Sigmoid colon (tissue), 7 donors: Measurements from ENCODE around the gene ALG9. TPM values are rescaled to one million over a fixed set of nuclear protein-coding genes. Genes with fewer than 3 reads are reported as not detected.

Experiments
- DNase-seq: peaks from one replicate; pipeline ENCODE4 v3.0.0-alpha.2; 2019
- H3K27ac ChIP-seq, 4 donors: fragments of 200-600 bp; sonication (generic); one replicate each; pipeline ENCODE4 v1.5.1; 2016 to 2019; ENCODE audit warnings: mild to moderate bottlenecking in 1 of 4
- H3K27me3 ChIP-seq, 3 donors: fragments of 200-600 bp; sonication (generic); one replicate each; pipeline ENCODE4 v1.5.1; 2019; ENCODE audit warnings: mild to moderate bottlenecking in 1 of 3
- H3K36me3 ChIP-seq, 4 donors: fragments of 200-600 bp; sonication (generic); one replicate each; pipeline ENCODE4 v1.5.1; 2016 to 2019
- H3K4me1 ChIP-seq, 4 donors: fragments of 200-600 bp; sonication (generic); one replicate each; pipeline ENCODE4 v1.5.1; 2017 to 2019
- H3K4me3 ChIP-seq, 4 donors: fragments of 200-600 bp; sonication (generic); one replicate each; pipeline ENCODE4 v1.5.1; 2017 to 2019; ENCODE audit warnings: mild to moderate bottlenecking in 2 of 4, moderate library complexity in 1 of 4
- H3K9me3 ChIP-seq, 4 donors: fragments of 200-600 bp in 3 of 4; sonication (generic) in 3 of 4; one replicate each; pipeline versions ENCODE4 v1.5.1 to v1.6.1; 2013 to 2019
- CTCF ChIP-seq, 4 experiments: fragments of 450-650 bp in 3 of 4; fragments of 200-600 bp in 1 of 4; IDR thresholded peaks; one replicate each; pipeline ENCODE4 v1.5.1; 2016 to 2019; ENCODE audit warnings: antibody characterized with exemption in 4 of 4, mild to moderate bottlenecking in 3 of 4, moderate library complexity in 2 of 4
- EP300 ChIP-seq, 4 donors: sonication (generic); formaldehyde crosslinking; IDR thresholded peaks; one replicate each; pipeline ENCODE4 v1.6.1; 2017; ENCODE audit warnings: antibody characterized with exemption in 4 of 4
- POLR2A ChIP-seq, 2 donors: fragments of 450-650 bp; IDR thresholded peaks; one replicate each; pipeline ENCODE4 v1.6.1; 2016; ENCODE audit warnings: antibody characterized with exemption in 2 of 2, mild to moderate bottlenecking in 2 of 2, moderate library complexity in 2 of 2
- POLR2AphosphoS5 ChIP-seq, 4 donors: sonication (generic); formaldehyde crosslinking; IDR thresholded peaks; one replicate each; pipeline ENCODE4 v1.6.1; 2017; ENCODE audit warnings: antibody characterized with exemption in 4 of 4
- WGBS, 2 donors: extraction: QIAGEN DNeasy Blood & Tissue Kit; methylation state at CpG; one replicate each; pipeline ENCODE4 v1.1.7; 2013; 5-methylcytosine and 5-hydroxymethylcytosine counted together
- intact Hi-C: fragments of 100-400 bp; cut with DNase I; formaldehyde crosslinking; loops from one replicate; pipeline ENCODE4 v1.15.1; 2023
- polyA plus RNA-seq, 3 donors: library from polyadenylated mRNA; stranded (reverse); fragments of 200-250 nt; gene quantifications; one replicate each; pipeline ENCODE4 v1.2.3, GENCODE V29; 2013
- total RNA-seq, 4 donors: library from RNA; depleted of rRNA; stranded (reverse); fragments of >200 nt; gene quantifications; one replicate each; pipeline ENCODE4 v1.1.0, GENCODE V29; 2016
- donor health status: healthy with polysubstance abuse.
- donor health status: Bipolar disorder and iron deficiency.
- donor health status: healthy.

The ALG9 gene
- total and polyA plus RNA-seq, 7 donors = 6.0 to 40.4 (median 25.5) TPM

GRCh38 chr11:111761036-111761435 lies 110.3 kb downstream of the ALG9 start:
- 91 to 94% methylated on average over 4 of the region's 4 CpGs for WGBS, 2 donors
- peaks cover 12 to 77% (median 29%) of the 10 kb centered on the region in 4 donors for H3K36me3 ChIP-seq

GRCh38 chr11:111759778-111760407 lies 111.5 kb downstream of the ALG9 start:
- DNase-seq = no peak
- WGBS, 2 donors = 67 to 81% methylated on average over 5 of the region's 5 CpGs
- H3K9me3 ChIP-seq = no peaks in the 10 kb centered on the region
- intact Hi-C loops = no loop called here
- H3K36me3 ChIP-seq = peaks cover 12 to 88% (median 33%) of the 10 kb centered on the region in 4 donors
- no peak for TF ChIP-seq POLR2AphosphoS5 (IDR thresholded peaks at IDR 0.05)
- no peak for TF ChIP-seq EP300 (IDR thresholded peaks at IDR 0.05)
- TF ChIP-seq CTCF (IDR thresholded peaks at IDR 0.05) = no peak
- TF ChIP-seq POLR2A (IDR thresholded peaks at IDR 0.05) = no peak
- H3K4me1 ChIP-seq = peaks cover 0 to 17% (median 8%) of the 10 kb centered on the region in 4 donors
- no peak overlapping the region for H3K4me3 ChIP-seq
- H3K27me3 ChIP-seq = no peaks in the 10 kb centered on the region
- H3K27ac ChIP-seq = no peak overlapping the region

More at GRCh38 chr11:111761036-111761435, 110.3 kb downstream of the ALG9 start:
- Histone ChIP-seq H3K4me3 (no peak overlapping the region), H3K27me3 (no peaks in the 10 kb centered on the region), H3K27ac (no peak overlapping the region), H3K4me1 (peaks cover 0 to 21% (median 9%) of the 10 kb centered on the region in 4 donors), H3K9me3 (no peaks in the 10 kb centered on the region)
- intact Hi-C loops = no loop called here
- TF ChIP-seq POLR2AphosphoS5 (IDR thresholded peaks at IDR 0.05) (no peak), EP300 (IDR thresholded peaks at IDR 0.05) (no peak), POLR2A (IDR thresholded peaks at IDR 0.05) (no peak), CTCF (IDR thresholded peaks at IDR 0.05) (no peak)
- DNase-seq = no peak

DNA sequence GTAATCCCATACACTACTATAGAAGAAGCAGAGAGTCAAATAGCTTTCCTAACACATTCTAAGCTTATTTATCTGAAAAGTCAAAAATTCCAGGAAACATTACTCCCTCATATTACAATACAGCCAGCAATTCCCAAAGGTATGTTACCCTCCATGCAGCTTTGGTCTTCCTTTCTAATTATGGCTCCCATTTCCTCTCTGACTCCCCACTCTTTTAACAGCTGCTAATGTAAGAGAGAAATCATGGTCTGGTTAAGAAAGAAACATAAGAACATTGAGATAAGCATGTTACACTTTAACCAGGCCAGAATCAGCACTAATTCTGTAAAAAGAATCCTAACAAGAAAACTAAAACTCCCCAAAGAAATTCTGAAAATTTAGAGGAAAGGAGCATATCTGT lies 112.0 kb downstream of the ALG9 start:
- no peak for DNase-seq
- H3K4me3 ChIP-seq = no peak overlapping the region
- no peaks in the 10 kb centered on the region for H3K27me3 ChIP-seq
- no peak for TF ChIP-seq EP300 (IDR thresholded peaks at IDR 0.05)
- TF ChIP-seq POLR2AphosphoS5 (IDR thresholded peaks at IDR 0.05) = no peak
- H3K27ac ChIP-seq = no peak overlapping the region
- H3K36me3 ChIP-seq = peaks cover 12 to 93% (median 37%) of the 10 kb centered on the region in 4 donors
- H3K4me1 ChIP-seq = peaks cover 0 to 12% (median 3%) of the 10 kb centered on the region in 4 donors
- no peaks in the 10 kb centered on the region for H3K9me3 ChIP-seq
- intact Hi-C loops = no loop called here

DNA sequence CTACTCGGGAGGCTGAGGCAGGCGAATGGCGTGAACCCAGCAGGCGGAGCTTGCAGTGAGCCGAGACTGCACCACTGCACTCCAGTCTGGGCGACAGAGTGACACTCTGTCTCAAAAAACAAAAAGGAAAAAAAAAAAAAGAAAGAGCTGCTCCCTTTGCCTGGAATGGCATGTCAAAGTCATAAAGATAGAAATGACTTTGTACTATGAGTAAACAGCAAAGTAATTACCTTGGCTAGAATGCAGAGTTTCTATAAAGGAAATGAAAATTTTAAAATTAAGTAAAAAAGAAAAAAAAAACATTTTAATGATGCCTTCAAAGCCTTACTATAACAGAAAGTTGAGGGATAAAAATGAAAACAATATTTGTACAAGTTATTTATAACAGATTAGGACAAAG lies 115.3 kb downstream of the ALG9 start:
- Histone ChIP-seq H3K36me3 (peaks cover 25 to 100% (median 54%) of the 10 kb centered on the region in 4 donors), H3K4me1 (no peaks in the 10 kb centered on the region), H3K9me3 (no peaks in the 10 kb centered on the region), H3K27me3 (no peaks in the 10 kb centered on the region), H3K4me3 (no peak overlapping the region), H3K27ac (no peak overlapping the region)
- no peak for DNase-seq
- 29 to 78% methylated on average over 6 of the region's 6 CpGs for WGBS, 2 donors
- intact Hi-C loops = no loop called here
- TF ChIP-seq EP300 (IDR thresholded peaks at IDR 0.05) (no peak), POLR2AphosphoS5 (IDR thresholded peaks at IDR 0.05) (no peak), POLR2A (IDR thresholded peaks at IDR 0.05) (no peak), CTCF (IDR thresholded peaks at IDR 0.05) (no peak)

DNA sequence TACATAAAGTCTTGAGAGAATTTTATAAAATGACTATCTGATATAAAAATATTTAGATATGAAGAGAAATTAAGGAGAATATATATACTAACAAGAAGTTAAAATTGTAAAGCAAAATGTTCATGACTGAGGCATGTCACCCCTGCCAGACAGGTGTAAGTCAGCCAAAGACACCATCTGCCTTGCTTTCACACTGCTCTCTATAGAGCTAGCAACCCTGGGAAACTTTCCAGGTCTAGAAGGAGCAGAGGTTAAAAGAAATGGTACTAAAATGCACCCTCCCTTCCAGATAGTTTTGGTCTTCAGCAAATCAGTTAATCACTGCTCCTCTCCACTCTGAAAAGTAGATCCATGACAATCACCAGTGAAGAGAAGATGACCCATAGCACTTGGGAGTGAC lies 121.7 kb downstream of the ALG9 start:
- no peak overlapping the region for H3K4me3 ChIP-seq
- no peak for TF ChIP-seq EP300 (IDR thresholded peaks at IDR 0.05)
- no peak for TF ChIP-seq POLR2A (IDR thresholded peaks at IDR 0.05)
- TF ChIP-seq POLR2AphosphoS5 (IDR thresholded peaks at IDR 0.05) = no peak
- TF ChIP-seq CTCF (IDR thresholded peaks at IDR 0.05) = no peak
- H3K36me3 ChIP-seq = peaks cover 18 to 87% (median 27%) of the 10 kb centered on the region in 4 donors
- H3K4me1 ChIP-seq = peaks cover 0 to 14% (median 12%) of the 10 kb centered on the region in 4 donors
- H3K9me3 ChIP-seq = no peaks in the 10 kb centered on the region
- H3K27ac ChIP-seq = no peak overlapping the region
- intact Hi-C loops = no loop called here
- no peak for DNase-seq
- no peaks in the 10 kb centered on the region for H3K27me3 ChIP-seq
